Caco-2 (cell line): ENCODE measurements around the gene TMEM235. TPM values are rescaled to one million over a fixed set of nuclear protein-coding genes. Genes with fewer than 3 reads are reported as not detected.

ENCODE experiments used
- BruUV-seq: library from RNA; stranded (reverse); fragments of 400-500 nt; replicated peaks from 2 replicates; lab custom pipeline; 2021; lab: Mats Ljungman, UMichigan
- CTCF ChIA-PET: fragments of 300-600 bp; sonication (Branson Sonifier 250); formaldehyde crosslinking; loops from one replicate; lab custom pipeline; 2022; ENCODE audit warnings: antibody characterized with exemption; lab: Charles Lee
- POLR2A ChIA-PET: fragments of 300-600 bp; sonication (Branson Sonifier 250); formaldehyde crosslinking; loops from one replicate; lab custom pipeline; 2022; ENCODE audit warnings: antibody characterized with exemption; lab: Charles Lee
- DNase-seq, 2 experiments: peaks; one replicate each; pipeline versions ENCODE4 v3.0.0 to v3.0.0-alpha.2; 2020 to 2022
- H3K27me3 ChIP-seq: replicated peaks from 2 replicates; pipeline ENCODE4 v1.6.0; 2011; ENCODE audit warnings: low read length; ENCODE audit not compliant: control insufficient read depth, insufficient read depth
- H3K36me3 ChIP-seq: 2 replicates; pipeline ENCODE4 v1.5.1; 2011; ENCODE audit warnings: low read length; ENCODE audit not compliant: control insufficient read depth, insufficient read depth
- H3K4me1 ChIP-seq: fragments of 250-450 bp; sonication (Bioruptor Pico); 2 replicates; pipeline ENCODE4 v1.5.1; 2020; ENCODE audit warnings: mild to moderate bottlenecking
- H3K4me3 ChIP-seq: 2 replicates; pipeline ENCODE4 v1.5.1; 2011; ENCODE audit warnings: low read depth, mild to moderate bottlenecking, control low read depth, low read length
- H3K9me3 ChIP-seq: fragments of 250-450 bp; sonication (Bioruptor Pico); 2 replicates; pipeline ENCODE4 v1.5.1; 2020; ENCODE audit warnings: mild to moderate bottlenecking, moderate library complexity
- H3K27ac Mint-ChIP-seq: one replicate; pipeline ENCODE4 v1.8.0; 2022; ENCODE audit warnings: mixed read lengths; ENCODE audit not compliant: unreplicated experiment
- H3K27me3 Mint-ChIP-seq: one replicate; pipeline ENCODE4 v1.8.0; 2022; ENCODE audit warnings: mixed read lengths; ENCODE audit not compliant: insufficient read depth, unreplicated experiment
- H3K36me3 Mint-ChIP-seq: one replicate; pipeline ENCODE4 v1.8.0; 2022; ENCODE audit warnings: mild to moderate bottlenecking, mixed read lengths; ENCODE audit not compliant: insufficient read depth, unreplicated experiment
- H3K4me1 Mint-ChIP-seq: one replicate; pipeline ENCODE4 v1.8.0; 2022; ENCODE audit warnings: low read depth, mixed read lengths; ENCODE audit not compliant: unreplicated experiment
- H3K4me3 Mint-ChIP-seq: one replicate; pipeline ENCODE4 v1.8.0; 2022; ENCODE audit warnings: mild to moderate bottlenecking, moderate library complexity, mixed read lengths; ENCODE audit not compliant: unreplicated experiment
- H3K9me3 Mint-ChIP-seq: one replicate; pipeline ENCODE4 v1.8.0; 2022; ENCODE audit warnings: mixed read lengths; ENCODE audit not compliant: unreplicated experiment
- intact Hi-C: fragments of 100-400 bp; cut with micrococcal nuclease; formaldehyde crosslinking; loops from one replicate; pipeline ENCODE4 v1.10.0; 2022; ENCODE audit not compliant: unreplicated experiment
- total RNA-seq: library from RNA; stranded (reverse); gene quantifications from 2 replicates; pipeline ENCODE4 v1.2.3, GENCODE V29; 2022
- TF ChIP-seq, protein P1 (sequence below), 2 experiments: fragments of 200-600 bp in 1 of 2; IDR thresholded peaks; 1 replicate in 1 of 2; 2 replicates in 1 of 2; pipeline versions ENCODE4 v1.5.1 to v1.8.0; 2011 to 2022; ENCODE audit warnings: antibody characterized with exemption in 1 of 2, control low read depth in 1 of 2, inconsistent platforms in 1 of 2, low read depth in 1 of 2, low read length in 1 of 2, mild to moderate bottlenecking in 1 of 2, moderate library complexity in 1 of 2; ENCODE audit not compliant: insufficient read depth in 1 of 2, severe bottlenecking in 1 of 2, unreplicated experiment in 1 of 2

Gene TMEM235
- total RNA-seq, 1 experiment from 2014 or later = not detected

DNA sequence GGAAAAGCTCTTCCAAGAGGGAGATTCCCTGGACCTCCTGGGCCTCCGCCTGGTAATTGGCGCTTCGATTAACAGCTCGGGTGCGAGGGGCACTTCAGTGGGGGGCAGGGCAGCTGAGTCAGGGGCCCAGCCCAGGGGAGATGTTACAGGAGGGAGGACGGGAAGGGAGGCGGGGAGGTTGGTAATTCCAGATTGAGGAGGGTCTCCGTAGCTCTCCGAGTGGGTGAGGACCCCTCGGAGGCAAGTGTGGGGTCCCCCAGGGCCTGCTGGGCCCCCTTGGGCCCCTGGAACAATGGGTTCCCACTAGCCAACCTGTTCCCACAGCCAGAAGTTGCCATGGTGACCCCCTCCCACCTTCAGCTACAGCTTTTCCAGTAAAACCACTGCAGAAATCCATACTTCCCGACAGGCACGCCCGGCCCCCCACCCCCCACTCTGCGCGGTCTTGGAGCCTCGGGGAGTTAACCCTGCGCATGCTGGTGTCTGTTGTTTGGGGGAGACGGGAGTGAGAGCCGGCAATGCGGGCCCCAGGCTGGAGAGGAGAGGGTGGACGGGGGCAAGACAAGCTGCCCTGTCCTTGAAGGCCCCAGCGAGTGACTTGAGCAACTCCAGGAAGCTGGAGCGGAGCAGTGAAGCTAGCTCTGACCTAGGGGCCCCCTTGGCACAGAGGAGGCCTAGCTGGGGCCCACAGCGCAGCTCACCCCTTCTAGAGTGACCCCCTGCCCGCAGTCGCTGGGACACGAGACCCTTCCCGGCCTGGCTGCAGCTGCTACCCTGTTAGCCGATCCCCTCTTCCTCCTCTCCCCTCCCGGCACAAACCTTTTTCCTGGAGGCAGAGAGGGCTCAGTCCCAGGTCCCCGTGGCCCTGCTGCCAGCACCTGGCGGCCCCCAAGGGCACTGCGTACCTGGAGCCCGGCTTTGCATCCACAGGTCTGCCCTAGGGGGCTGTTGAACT, 37.8 kb downstream of the TMEM235 start:
- Mint-ChIP-seq H3K9me3 (no peaks in the 10 kb centered on the region), H3K27ac (peak overlapping the region; percentile 66), H3K36me3 (no peaks in the 10 kb centered on the region), H3K4me3 (peak overlapping the region; percentile 32), H3K4me1 (peaks cover 31% of the 10 kb centered on the region), H3K27me3 (no peaks in the 10 kb centered on the region)
- Histone ChIP-seq H3K27me3 (no peaks in the 10 kb centered on the region), H3K9me3 (no peaks in the 10 kb centered on the region; the same call in 1 of the 2 replicates), H3K36me3 (no peaks in the 10 kb centered on the region), H3K4me3 (no peak overlapping the region), H3K4me1 (peaks cover 50% of the 10 kb centered on the region)
- POLR2A ChIA-PET = no interaction called here
- CTCF ChIA-PET = interaction anchor here (0.9 to 1.3 kb wide), 2 partner anchors 18 to 152 kb away, joined by 4 read pairs; no protein-coding TSS in a partner anchor
- DNase-seq = peak in 1 of 2 experiments; percentile 46
- BruUV-seq = no TSS peak
- TF ChIP-seq, protein P1, sequence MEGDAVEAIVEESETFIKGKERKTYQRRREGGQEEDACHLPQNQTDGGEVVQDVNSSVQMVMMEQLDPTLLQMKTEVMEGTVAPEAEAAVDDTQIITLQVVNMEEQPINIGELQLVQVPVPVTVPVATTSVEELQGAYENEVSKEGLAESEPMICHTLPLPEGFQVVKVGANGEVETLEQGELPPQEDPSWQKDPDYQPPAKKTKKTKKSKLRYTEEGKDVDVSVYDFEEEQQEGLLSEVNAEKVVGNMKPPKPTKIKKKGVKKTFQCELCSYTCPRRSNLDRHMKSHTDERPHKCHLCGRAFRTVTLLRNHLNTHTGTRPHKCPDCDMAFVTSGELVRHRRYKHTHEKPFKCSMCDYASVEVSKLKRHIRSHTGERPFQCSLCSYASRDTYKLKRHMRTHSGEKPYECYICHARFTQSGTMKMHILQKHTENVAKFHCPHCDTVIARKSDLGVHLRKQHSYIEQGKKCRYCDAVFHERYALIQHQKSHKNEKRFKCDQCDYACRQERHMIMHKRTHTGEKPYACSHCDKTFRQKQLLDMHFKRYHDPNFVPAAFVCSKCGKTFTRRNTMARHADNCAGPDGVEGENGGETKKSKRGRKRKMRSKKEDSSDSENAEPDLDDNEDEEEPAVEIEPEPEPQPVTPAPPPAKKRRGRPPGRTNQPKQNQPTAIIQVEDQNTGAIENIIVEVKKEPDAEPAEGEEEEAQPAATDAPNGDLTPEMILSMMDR (IDR thresholded peaks at IDR 0.05; ENCODE audit: insufficient read depth in 1 of 2, low read depth in 1 of 2, low read length in 1 of 2, severe bottlenecking in 1 of 2, unreplicated experiment in 1 of 2) = no peak
- intact Hi-C loops = no loop called here

DNA sequence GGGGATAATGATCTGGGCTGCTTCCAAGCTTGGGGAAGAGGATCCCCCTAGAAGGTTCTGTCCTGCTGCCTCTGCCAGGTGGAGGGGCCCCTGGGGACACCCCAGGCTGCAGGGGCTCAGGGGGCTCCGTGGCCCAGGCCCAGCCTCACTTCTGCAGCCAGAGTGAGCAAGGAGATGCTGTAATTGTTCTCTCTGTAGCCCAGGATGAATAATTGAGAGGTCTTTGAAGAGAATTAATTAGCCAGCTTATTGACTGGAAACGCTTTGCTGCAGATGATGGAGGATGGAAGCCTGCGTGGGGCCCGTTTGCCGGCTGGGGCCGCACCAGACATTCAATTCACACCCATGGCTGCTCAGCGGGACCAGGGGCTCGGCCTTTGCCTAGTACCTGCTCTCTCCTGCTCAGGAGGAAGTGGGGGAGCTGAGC, 38.5 kb downstream of the TMEM235 start:
- intact Hi-C loops = no loop called here
- CTCF ChIA-PET = interaction anchor here (1.3 kb wide), 1 partner anchor 19 kb away, joined by 4 read pairs; no protein-coding TSS in a partner anchor
- no peak overlapping the region for H3K4me3 Mint-ChIP-seq
- H3K36me3 Mint-ChIP-seq = no peaks in the 10 kb centered on the region
- POLR2A ChIA-PET = no interaction called here
- no TSS peak for BruUV-seq
- H3K27ac Mint-ChIP-seq = peak overlapping the region; percentile 66
- H3K9me3 ChIP-seq = no peaks in the 10 kb centered on the region; the same call in 1 of the 2 replicates
- TF ChIP-seq, protein P1 (IDR thresholded peaks at IDR 0.05; ENCODE audit: insufficient read depth in 1 of 2, low read depth in 1 of 2, low read length in 1 of 2, severe bottlenecking in 1 of 2, unreplicated experiment in 1 of 2) = no peak
- no peak overlapping the region for H3K4me3 ChIP-seq
- no peaks in the 10 kb centered on the region for H3K27me3 Mint-ChIP-seq
- peaks cover 50% of the 10 kb centered on the region for H3K4me1 ChIP-seq
- H3K9me3 Mint-ChIP-seq = no peaks in the 10 kb centered on the region
- H3K27me3 ChIP-seq = no peaks in the 10 kb centered on the region
- peaks cover 31% of the 10 kb centered on the region for H3K4me1 Mint-ChIP-seq
- DNase-seq = no peak
- H3K36me3 ChIP-seq = no peaks in the 10 kb centered on the region

DNA sequence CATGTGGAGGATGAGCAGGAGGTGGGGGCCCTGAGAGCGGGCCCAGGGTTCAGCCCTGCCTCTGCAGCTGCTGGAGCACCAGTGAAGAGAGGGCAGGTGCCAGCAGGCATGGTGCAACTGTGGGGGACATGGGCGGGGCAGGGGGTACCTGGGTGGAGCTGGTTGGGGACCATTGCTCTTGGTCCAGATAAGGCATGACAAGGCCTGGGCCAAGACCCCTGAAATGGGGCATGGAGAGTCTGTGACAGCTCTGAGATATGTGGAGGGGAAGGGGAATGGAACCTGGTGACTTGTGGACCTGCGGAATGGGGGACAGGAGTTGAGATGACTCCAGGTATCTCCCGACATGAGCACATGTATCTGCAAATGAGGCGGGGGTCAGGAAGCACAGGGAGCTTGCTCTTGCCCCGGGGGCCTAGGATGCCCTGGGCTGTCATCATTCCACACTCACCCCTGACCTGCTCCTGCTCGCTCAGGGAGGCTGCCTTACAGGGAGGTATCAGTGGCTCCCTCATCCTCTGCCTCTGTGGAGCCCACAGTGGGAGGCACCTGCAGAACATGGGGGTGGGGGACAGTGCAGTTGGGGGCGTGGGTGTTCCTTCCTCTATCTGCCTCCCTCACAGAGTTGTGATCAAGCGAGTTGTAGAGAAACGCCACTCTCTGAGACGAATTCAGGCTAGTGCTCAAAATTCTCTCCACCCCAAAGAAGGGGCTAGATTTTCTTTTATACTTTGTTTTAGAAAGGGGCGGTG, 40.2 kb downstream of the TMEM235 start:
- Histone ChIP-seq H3K27me3 (no peaks in the 10 kb centered on the region), H3K36me3 (no peaks in the 10 kb centered on the region), H3K9me3 (no peaks in the 10 kb centered on the region; the same call in 1 of the 2 replicates), H3K4me1 (peaks cover 50% of the 10 kb centered on the region), H3K4me3 (no peak overlapping the region)
- BruUV-seq = no TSS peak
- intact Hi-C loops = no loop called here
- H3K27me3 Mint-ChIP-seq = no peaks in the 10 kb centered on the region
- peaks cover 26% of the 10 kb centered on the region for H3K4me1 Mint-ChIP-seq
- CTCF ChIA-PET = interaction anchor here (0.5 to 1.5 kb wide), 2 partner anchors 20 to 36 kb away, joined by 3 to 6 read pairs; no protein-coding TSS in a partner anchor
- H3K4me3 Mint-ChIP-seq = peak overlapping the region; percentile 63
- peak overlapping the region; percentile 87 for H3K27ac Mint-ChIP-seq
- H3K36me3 Mint-ChIP-seq = no peaks in the 10 kb centered on the region
- POLR2A ChIA-PET = interaction anchor here (0.8 kb wide), 1 partner anchor 84 kb away, joined by 3 read pairs; no protein-coding TSS in a partner anchor
- no peaks in the 10 kb centered on the region for H3K9me3 Mint-ChIP-seq
- DNase-seq = no peak
- TF ChIP-seq, protein P1 (IDR thresholded peaks at IDR 0.05; ENCODE audit: insufficient read depth in 1 of 2, low read depth in 1 of 2, low read length in 1 of 2, severe bottlenecking in 1 of 2, unreplicated experiment in 1 of 2) = no peak
